Gastroesophageal sphincter (tissue), 4 donors: ENCODE measurements around the gene TYW3. TPM values are rescaled to one million over a fixed set of nuclear protein-coding genes. Genes with fewer than 3 reads are reported as not detected.
"Not testable (repeated sequence)": the region's sequence is repeated elsewhere in the genome, so short reads cannot be mapped to it uniquely, and the experiment has no call there.

Experiments
- ATAC-seq: fragments of 150-250 bp; one replicate; pipeline ENCODE4 v1.9.1; 2016; ENCODE audit warnings: mild to moderate bottlenecking, moderate library complexity
- H3K27ac ChIP-seq, 4 donors: fragments of 200-600 bp; sonication (generic) in 3 of 4; 1 replicate in 3 of 4; 2 replicates in 1 of 4; pipeline ENCODE4 v1.5.1; 2016 to 2019
- H3K27me3 ChIP-seq: fragments of 200-600 bp; sonication (generic); one replicate; pipeline ENCODE4 v1.5.1; 2019
- H3K36me3 ChIP-seq, 2 donors: fragments of 200-600 bp; sonication (generic); one replicate each; pipeline ENCODE4 v1.5.1; 2019; ENCODE audit warnings: control low read depth in 1 of 2
- H3K4me1 ChIP-seq, 3 donors: fragments of 200-600 bp; sonication (generic); 1 replicate in 2 of 3; 2 replicates in 1 of 3; pipeline ENCODE4 v1.5.1; 2016 to 2019; ENCODE audit warnings: control low read depth in 2 of 3
- H3K4me3 ChIP-seq, 2 donors: fragments of 200-600 bp; sonication (generic); one replicate each; pipeline ENCODE4 v1.5.1; 2019; ENCODE audit warnings: mild to moderate bottlenecking in 1 of 2, moderate library complexity in 1 of 2
- H3K9me3 ChIP-seq, 3 donors: fragments of 200-600 bp; sonication (generic); one replicate each; pipeline ENCODE4 v1.5.1; 2017 to 2019; ENCODE audit warnings: control low read depth in 2 of 3
- EP300 ChIP-seq: sonication (generic); formaldehyde crosslinking; IDR thresholded peaks from one replicate; pipeline ENCODE4 v1.6.1; 2017; ENCODE audit warnings: antibody characterized with exemption, mild to moderate bottlenecking
- POLR2A ChIP-seq, 2 donors: fragments of 450-650 bp; IDR thresholded peaks; one replicate each; pipeline ENCODE4 v1.6.1; 2017; ENCODE audit warnings: antibody characterized with exemption in 2 of 2, mild to moderate bottlenecking in 2 of 2, moderate library complexity in 1 of 2
- POLR2AphosphoS5 ChIP-seq: sonication (generic); formaldehyde crosslinking; IDR thresholded peaks from one replicate; pipeline ENCODE4 v1.6.1; 2017; ENCODE audit warnings: antibody characterized with exemption
- WGBS, 2 donors: methylation state at CpG; one replicate each; pipeline ENCODE4 v1.1.5; 2018; ENCODE audit warnings: low coverage in 1 of 2; 5-methylcytosine and 5-hydroxymethylcytosine counted together
- total RNA-seq, 4 donors: library from RNA; depleted of rRNA; stranded (reverse); fragments of >200 nt; gene quantifications; one replicate each; pipeline ENCODE4 v1.1.0, GENCODE V29; 2016
- TF ChIP-seq, protein P1 (sequence below), 4 experiments: fragments of 200-600 bp in 2 of 4; fragments of 450-650 bp in 2 of 4; sonication (generic) in 1 of 4; IDR thresholded peaks; one replicate each; pipeline ENCODE4 v1.5.1; 2017 to 2019; ENCODE audit warnings: antibody characterized with exemption in 4 of 4, mild to moderate bottlenecking in 2 of 4, moderate library complexity in 2 of 4

The TYW3 gene
- total RNA-seq, 4 donors from 2014 or later: 20.3 to 37.8 (median 31.2) TPM

DNA sequence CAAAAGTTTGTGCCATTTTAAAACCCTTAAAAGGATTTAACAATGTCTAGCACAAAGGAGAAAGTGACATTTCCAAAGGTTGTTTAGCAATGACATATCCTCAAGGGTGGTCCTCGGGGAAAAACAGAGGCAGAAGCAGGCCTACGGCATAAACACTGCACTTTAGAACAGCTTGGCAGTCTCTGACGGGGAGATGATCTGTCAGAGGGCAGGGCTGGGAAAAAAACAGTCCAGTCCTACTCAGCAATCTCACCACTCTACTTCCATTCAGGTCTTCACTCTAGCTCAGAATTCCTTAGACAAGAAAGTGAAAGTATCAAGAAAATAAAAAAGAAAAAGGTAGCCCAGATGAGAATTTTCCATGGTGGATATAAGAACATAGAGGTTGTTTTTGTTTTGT, 4.2 kb upstream of the TYW3 start:
- Histone ChIP-seq H3K27ac (no peak overlapping the region), H3K36me3 (peaks cover 0 to 18% of the 10 kb centered on the region in 2 donors), H3K4me3 (no peak overlapping the region), H3K4me1 (peaks cover 4 to 31% (median 4%) of the 10 kb centered on the region in 3 donors), H3K27me3 (no peaks in the 10 kb centered on the region), H3K9me3 (no peaks in the 10 kb centered on the region)
- WGBS, 2 donors: 53 to 62% methylated on average over 3 of the region's 3 CpGs
- TF ChIP-seq POLR2A (IDR thresholded peaks at IDR 0.05) (no peak), POLR2AphosphoS5 (no peak), EP300 (no peak)
- TF ChIP-seq, protein P1, sequence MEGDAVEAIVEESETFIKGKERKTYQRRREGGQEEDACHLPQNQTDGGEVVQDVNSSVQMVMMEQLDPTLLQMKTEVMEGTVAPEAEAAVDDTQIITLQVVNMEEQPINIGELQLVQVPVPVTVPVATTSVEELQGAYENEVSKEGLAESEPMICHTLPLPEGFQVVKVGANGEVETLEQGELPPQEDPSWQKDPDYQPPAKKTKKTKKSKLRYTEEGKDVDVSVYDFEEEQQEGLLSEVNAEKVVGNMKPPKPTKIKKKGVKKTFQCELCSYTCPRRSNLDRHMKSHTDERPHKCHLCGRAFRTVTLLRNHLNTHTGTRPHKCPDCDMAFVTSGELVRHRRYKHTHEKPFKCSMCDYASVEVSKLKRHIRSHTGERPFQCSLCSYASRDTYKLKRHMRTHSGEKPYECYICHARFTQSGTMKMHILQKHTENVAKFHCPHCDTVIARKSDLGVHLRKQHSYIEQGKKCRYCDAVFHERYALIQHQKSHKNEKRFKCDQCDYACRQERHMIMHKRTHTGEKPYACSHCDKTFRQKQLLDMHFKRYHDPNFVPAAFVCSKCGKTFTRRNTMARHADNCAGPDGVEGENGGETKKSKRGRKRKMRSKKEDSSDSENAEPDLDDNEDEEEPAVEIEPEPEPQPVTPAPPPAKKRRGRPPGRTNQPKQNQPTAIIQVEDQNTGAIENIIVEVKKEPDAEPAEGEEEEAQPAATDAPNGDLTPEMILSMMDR (IDR thresholded peaks at IDR 0.05): no peak
- no peak for ATAC-seq

DNA sequence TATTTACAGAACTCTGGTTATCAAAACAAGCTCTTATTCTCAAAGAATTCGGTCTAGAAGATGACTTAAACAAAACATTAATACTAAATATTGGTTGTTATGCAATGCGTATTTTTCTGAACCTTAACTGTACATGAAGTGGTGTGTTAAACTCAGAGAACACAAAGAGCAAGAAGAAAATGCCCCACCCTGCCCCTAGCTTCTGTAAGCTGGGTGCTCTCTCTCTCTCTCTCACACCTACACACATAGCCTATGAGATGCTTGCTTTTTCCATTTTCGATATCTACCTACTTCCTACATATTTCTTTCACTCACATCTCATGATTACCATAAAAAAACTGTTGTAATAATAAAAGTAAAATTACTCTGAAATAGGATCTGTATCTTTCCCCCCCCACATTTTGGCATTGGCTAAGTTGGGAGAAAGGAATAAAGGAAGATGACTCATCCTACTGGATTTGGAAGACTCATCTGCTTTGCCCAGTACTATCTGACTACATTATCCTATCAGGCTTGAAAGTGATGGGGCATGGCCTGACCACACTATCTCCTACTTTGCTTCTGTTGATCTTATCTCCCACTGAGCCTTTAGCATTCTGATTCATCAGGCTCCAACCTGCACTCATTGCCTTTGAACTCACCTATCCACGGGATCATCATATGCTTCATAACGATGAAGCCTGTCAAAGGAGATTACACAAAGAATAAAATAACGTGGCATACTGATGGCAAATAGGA, 3.0 kb upstream of the TYW3 start:
- Histone ChIP-seq H3K4me3 (no peak overlapping the region), H3K27me3 (no peaks in the 10 kb centered on the region), H3K27ac (no peak overlapping the region), H3K9me3 (no peaks in the 10 kb centered on the region), H3K36me3 (peaks cover 0 to 11% of the 10 kb centered on the region in 2 donors), H3K4me1 (peaks cover 13 to 43% (median 14%) of the 10 kb centered on the region in 3 donors)
- TF ChIP-seq EP300: no peak
- TF ChIP-seq, protein P1 (IDR thresholded peaks at IDR 0.05): no peak
- no peak for TF ChIP-seq POLR2AphosphoS5
- TF ChIP-seq POLR2A (IDR thresholded peaks at IDR 0.05): no peak
- 79 to 83% methylated on average over 4 to 6 of the region's 6 CpGs for WGBS, 2 donors
- no peak for ATAC-seq

DNA sequence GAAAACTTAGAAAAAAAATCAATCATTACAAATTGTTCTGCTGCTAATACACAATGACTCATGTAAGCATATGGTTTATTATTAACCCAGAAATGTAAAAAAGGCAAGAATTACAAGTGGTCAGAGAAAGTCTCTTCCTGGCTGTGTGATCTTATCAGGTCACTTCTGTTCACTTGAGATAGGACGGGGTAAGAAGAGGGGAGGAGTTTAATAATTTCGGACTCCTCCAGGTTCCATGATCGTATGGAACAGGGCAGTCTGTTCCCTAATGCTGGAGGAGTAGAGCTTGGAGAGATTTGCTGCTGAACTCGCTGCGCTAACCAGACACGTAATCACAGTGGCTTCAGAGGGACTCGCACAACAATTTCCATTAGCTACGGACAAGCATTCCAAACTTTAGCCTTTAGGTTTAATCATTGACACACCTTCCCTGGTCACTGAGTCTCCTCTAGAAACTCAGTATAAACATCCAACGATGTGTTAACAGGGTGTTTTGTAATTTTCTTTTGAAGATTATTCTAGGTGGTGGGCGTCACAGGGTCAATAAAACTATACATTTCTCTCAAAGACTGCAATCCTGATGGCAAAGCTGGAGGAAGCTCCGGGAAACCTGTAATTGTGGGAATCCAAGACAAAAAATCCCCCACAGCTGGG, 1.4 kb upstream of the TYW3 start:
- WGBS, 2 donors: 58 to 68% methylated on average over 7 to 11 of the region's 11 CpGs
- TF ChIP-seq POLR2A (IDR thresholded peaks at IDR 0.05) (no peak), EP300 (no peak), POLR2AphosphoS5 (no peak)
- TF ChIP-seq, protein P1 (IDR thresholded peaks at IDR 0.05): no peak
- H3K27ac ChIP-seq: peak overlapping the region in 1 of 4 donors; percentile 90
- H3K36me3 ChIP-seq: peaks cover 0 to 12% of the 10 kb centered on the region in 2 donors
- no peak for ATAC-seq
- H3K4me1 ChIP-seq: peaks cover 14 to 54% (median 15%) of the 10 kb centered on the region in 3 donors
- H3K4me3 ChIP-seq: peak overlapping the region; percentile 61 to 73
- no peaks in the 10 kb centered on the region for H3K27me3 ChIP-seq
- no peaks in the 10 kb centered on the region for H3K9me3 ChIP-seq

DNA sequence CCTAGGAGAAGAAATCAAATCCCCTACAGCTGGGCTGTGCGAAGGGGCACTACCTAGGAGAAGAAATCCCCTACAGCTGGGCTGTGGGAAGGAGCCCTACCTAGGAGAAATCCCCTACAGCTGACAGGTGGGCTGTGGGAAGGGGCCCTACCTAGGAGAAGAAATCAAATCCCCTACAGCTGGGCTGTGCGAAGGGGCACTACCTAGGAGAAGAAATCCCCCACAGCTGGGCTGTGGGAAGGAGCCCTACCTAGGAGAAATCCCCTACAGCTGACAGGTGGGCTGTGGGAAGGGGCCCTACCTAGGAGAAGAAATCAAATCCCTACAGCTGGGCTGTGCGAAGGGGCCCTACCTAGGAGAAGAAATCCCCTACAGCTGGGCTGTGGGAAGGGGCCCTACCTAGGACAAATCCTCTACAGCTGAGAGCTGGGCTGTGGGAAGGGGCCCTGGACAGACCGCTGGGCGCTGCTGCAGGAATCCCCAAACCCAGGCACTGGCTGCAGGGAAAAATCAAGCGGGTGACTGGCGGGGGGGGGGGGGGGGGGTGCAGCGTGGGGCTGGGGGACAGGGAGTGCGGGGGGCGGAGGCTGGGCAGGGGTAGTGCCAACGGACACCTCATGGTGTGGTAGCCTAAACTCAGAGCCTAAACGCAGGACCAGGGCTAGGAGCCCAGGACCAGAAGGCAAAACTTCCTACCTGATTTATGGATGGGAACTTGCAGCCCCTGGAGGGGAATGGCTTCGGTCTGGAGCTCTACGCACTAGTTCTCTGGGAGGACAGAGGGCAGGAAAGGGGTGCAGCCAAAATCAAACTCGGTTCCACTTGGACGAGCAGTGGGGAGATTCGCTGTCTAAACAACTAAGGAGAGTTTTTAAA, 643 bp upstream of the TYW3 start:
- 0 to 12% methylated on average over 2 to 7 of the region's 17 CpGs for WGBS, 2 donors
- not testable (repeated sequence) for H3K27me3 ChIP-seq, H3K9me3 ChIP-seq
- peak overlapping the region; percentile 45 to 93 (median 88) for H3K27ac ChIP-seq
- peaks cover 14 to 54% (median 15%) of the 10 kb centered on the region in 3 donors for H3K4me1 ChIP-seq
- ATAC-seq: peak; percentile 39
- H3K36me3 ChIP-seq: peaks cover 2 to 19% of the 10 kb centered on the region in 2 donors
- peak overlapping the region; percentile 61 to 73 for H3K4me3 ChIP-seq
